Measurements from ENCODE around the gene APOD.
A peak's percentile ranks its signal among the peaks of the same experiment; 100 is the strongest.

The APOD gene

GRCh38 chr3:195551381-195551978 is 32.3 kb downstream of the APOD start:
- no peak for DNase-seq

- no peak for DNase-seq
Measured at GRCh38 chr3:195550723-195551122, 33.0 kb downstream of the APOD start.

GRCh38 chr3:195549931-195550519 is 33.7 kb downstream of the APOD start:
- DNase-seq = no peak

GRCh38 chr3:195548987-195549386 is 34.8 kb downstream of the APOD start:
- no peak for DNase-seq

- no peak for DNase-seq
Measured at GRCh38 chr3:195548501-195548900, 35.2 kb downstream of the APOD start.

- DNase-seq = no peak
Measured at GRCh38 chr3:195548006-195548405, 35.7 kb downstream of the APOD start.

GRCh38 chr3:195546130-195546560 is 37.6 kb downstream of the APOD start:
- DNase-seq = peak in 1 of 2 experiments; percentile 8

- DNase-seq = no peak
Measured at GRCh38 chr3:195544634-195545033, 39.1 kb downstream of the APOD start.

- no peak for DNase-seq
Measured at GRCh38 chr3:195544230-195544536, 39.6 kb downstream of the APOD start.

- DNase-seq = no peak
Measured at GRCh38 chr3:195543500-195544229, 40.1 kb downstream of the APOD start.

- DNase-seq = peak; percentile 54 to 79
Measured at GRCh38 chr3:195542698-195543499, 40.8 kb downstream of the APOD start, which contains the start of gene PPP1R2. PPP1R2 (minus strand) TSS chr3:195543325; CDS start chr3:195543025, 300 bp downstream.

- no peak for DNase-seq
Measured at GRCh38 chr3:195542316-195542697, 41.4 kb downstream of the APOD start.

GRCh38 chr3:195540511-195540910 is 43.2 kb downstream of the APOD start:
- no peak for DNase-seq

- no peak for DNase-seq
Measured at GRCh38 chr3:195540027-195540426, 43.7 kb downstream of the APOD start.

- no peak for DNase-seq
Measured at GRCh38 chr3:195539479-195539878, 44.3 kb downstream of the APOD start.

GRCh38 chr3:195537995-195538394 is 45.7 kb downstream of the APOD start:
- DNase-seq = no peak

GRCh38 chr3:195535293-195535692 is 48.4 kb downstream of the APOD start:
- DNase-seq = no peak

GRCh38 chr3:195532834-195533233 is 50.9 kb downstream of the APOD start:
- no peak for DNase-seq

GRCh38 chr3:195532345-195532744 is 51.4 kb downstream of the APOD start:
- no peak for DNase-seq

GRCh38 chr3:195531683-195532082 is 52.1 kb downstream of the APOD start:
- no peak for DNase-seq

- DNase-seq = no peak
Measured at GRCh38 chr3:195526492-195526891, 57.2 kb downstream of the APOD start.

GRCh38 chr3:195524171-195524896 is 59.4 kb downstream of the APOD start:
- no peak for DNase-seq

Measured in SW 1271 (cell line).